NCI-H2107 (cell line): ENCODE results near the gene CCR3.
A peak's percentile ranks its signal among the peaks of the same experiment; 100 is the strongest.
"Not testable (repeated sequence)": the region's sequence is repeated elsewhere in the genome, so short reads cannot be mapped to it uniquely, and the experiment has no call there.

ENCODE experiments used
- DNase-seq: peaks from one replicate; lab custom pipeline; 2025; lab: John Stamatoyannopoulos, UW

CCR3 gene

DNA sequence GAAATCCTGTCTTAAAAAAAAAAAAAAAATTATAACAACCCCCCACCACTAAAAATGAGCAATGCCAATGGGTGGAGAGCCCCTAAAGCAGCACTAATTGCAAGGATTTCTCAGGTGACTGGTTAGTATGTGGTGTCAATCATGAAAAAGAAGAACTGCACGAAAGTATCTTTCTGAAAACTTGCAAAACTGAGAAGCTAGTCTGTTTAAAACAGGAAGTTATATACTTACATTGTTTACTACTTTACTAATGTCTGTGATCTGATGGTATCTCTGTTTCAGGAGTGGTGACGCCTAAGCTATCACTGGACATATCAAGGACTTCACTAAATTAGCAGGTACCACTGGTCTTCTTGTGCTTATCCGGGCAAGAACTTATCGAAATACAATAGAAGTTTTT, at the start of gene CCR3:
Gene CCR3 (plus strand): TSS at position 341 of the 400 bp plus-strand sequence. CDS start 22,699 bp downstream, outside the sequence.
- DNase-seq = no peak

DNA sequence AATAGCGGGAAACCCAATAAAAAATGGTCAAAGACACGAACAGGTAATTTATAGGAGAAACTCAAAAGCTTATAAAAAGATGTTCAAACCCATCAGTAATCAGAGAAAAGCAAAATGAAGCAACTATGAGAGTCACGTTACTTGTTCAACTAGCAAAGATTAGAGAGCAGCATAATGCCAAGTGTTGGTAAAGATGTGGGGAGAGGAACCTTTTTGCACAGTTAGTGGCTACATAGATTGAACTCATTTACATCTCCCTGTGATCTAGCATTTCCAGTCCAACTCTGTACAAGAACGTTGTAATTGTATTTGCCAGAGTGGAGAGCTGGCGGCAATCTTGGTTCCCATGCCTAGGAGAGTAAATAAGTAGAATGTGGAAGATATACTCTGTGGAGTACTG, 49.3 kb upstream of the CCR3 start:
- no peak for DNase-seq

GRCh38 chr3:46193436-46193835, 48.8 kb upstream of the CCR3 start:
- DNase-seq = no peak

DNA sequence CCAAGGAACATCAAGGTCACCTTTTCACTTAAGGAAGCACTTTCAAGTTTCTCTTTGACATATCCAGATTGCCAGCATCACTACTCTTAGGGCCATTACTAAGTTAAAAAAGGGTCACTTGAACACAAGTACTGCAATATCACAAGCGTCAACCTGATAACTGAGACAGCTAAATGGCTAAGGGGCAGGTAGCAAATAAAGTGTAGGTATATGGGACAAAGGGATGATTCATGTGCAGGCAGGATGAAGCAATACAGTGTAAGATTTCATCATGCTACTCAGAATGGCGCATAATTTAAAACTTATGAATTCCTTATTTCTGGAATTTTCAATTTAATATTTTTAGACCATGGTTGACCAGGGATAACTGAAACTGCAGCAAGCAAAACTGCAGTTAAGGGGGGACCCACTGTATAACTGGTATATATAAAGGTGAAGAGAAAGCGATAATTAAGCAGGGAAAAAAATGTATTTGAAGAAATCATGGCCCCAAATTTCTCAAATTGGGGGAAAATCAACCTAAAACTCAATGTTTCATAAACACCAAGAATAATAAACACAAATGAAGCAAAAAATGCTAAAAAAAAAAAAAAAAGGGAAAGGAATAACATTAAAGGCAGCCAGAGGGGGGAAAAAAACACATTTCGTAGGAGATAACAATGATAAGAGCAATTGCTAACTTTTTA, 47.2 kb upstream of the CCR3 start:
- no peak for DNase-seq

DNA sequence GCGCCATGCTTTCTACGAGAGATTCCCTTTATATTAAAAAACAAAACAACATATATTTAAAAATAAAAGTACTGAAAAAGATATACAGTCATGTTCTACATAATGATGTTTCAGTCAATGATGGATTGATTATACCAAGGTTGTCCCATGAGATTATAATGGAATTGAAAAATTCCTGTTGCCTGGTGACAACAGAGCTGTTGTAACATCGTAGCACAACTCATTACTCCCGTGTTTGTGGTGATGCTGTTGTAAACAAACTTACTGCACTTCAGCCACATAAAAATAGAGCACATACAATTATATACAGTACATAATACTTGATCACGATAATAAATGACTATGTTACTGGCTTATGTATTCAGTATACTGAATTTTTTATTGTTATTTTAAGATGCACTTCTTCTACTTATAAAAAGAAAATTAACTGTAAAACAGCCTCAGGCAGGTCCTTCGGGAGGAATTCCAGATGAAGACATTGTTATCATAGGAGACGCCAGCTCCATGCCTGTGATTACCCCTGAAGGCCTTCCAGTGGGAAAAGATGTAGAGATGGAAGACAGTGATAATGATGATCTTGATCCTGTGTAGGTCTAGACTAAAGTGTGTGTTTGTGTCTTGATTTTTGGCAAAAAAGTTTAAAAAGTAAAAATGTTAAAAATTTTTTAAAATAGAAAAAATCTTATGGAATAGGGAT, 45.9 kb upstream of the CCR3 start:
- no peak for DNase-seq

GRCh38 chr3:46200211-46200610, 42.0 kb upstream of the CCR3 start:
- DNase-seq = no peak

DNA sequence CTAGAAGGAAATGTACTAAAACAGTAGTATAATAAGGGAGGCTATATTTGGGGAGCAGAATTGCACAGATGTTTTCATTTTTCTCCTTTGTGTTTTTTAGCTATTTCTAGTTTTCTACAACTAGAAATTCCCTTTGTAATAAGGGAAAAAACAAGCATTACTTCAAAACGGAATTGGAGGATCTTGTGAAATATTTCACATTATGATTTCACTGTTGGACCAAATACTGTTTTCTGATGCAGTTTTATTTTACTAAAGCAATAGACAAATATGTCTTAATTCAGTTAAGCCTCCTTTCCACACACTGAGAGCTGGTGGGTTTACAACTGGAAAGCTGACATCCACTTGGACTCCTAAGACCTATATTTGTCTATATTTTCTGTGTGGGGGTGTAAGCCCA, 41.5 kb upstream of the CCR3 start:
- DNase-seq = no peak

- DNase-seq = no peak
Observed at GRCh38 chr3:46202535-46202934, 39.7 kb upstream of the CCR3 start.

- no peak for DNase-seq
Observed at GRCh38 chr3:46203681-46204080, 38.6 kb upstream of the CCR3 start.

DNA sequence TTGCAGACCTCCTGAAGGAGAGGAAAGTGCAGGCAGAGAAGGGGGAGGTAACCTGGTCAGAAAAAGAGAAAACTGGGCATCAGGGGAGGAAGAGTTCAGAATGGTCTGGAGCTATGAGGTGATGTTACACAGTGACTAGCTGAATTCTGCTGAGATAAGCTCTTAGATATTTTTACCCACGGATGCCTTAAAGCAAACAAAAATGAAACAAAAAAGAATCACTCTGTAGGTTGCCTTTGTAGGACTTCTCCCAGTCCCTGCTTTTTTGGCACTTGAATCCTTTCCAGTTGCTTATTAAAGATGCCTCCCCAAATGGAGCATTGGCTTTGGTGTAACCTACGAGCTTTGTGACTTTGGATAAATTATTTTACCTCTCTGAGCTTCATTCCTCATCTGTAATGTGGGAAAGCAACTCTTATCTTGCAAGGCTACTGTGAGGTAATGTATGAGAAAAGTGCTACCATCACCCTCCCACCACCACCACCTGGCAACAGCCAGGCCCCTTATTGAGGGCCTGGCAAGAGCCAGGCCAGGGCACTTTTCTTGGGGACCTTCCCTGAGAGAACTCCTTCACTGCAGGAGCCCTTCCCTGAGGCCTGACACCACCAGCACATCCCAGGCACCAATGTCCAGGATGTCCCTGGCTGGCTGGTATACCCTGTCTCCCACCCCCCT, 36.8 kb upstream of the CCR3 start:
- no peak for DNase-seq

- DNase-seq = no peak
Observed at GRCh38 chr3:46206282-46207015, 35.8 kb upstream of the CCR3 start.

- DNase-seq = not testable (repeated sequence)
Observed at GRCh38 chr3:46207514-46207913, 34.7 kb upstream of the CCR3 start.

- no peak for DNase-seq
Observed at GRCh38 chr3:46208167-46208704, 34.0 kb upstream of the CCR3 start, which contains the start of gene CCR1. TSS of gene CCR1 (minus strand) at chr3:46208313. CDS start at chr3:46204313, 4,000 bp downstream.

GRCh38 chr3:46209053-46209452, 33.2 kb upstream of the CCR3 start:
- DNase-seq = no peak

GRCh38 chr3:46209746-46210470, 32.4 kb upstream of the CCR3 start:
- DNase-seq = no peak

DNA sequence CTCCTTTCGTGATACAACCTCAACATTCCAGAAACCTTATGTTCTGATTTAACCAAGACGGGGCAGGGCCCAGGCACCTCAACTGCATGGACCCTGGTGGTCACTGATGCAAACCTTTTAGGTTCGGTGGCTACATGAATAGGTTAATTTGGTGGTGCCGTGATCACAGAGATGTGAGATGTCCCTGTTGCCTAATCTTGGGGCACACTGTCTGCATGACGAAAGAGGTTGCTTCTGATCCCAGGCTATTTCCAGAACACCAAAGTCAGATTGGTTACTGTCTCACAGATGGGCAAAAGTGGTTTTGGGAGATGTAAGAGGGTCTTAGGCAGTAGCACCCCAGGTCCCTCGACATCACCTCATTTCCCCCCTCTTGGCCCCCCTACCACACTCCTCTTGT, 30.2 kb upstream of the CCR3 start:
- DNase-seq = no peak

DNA sequence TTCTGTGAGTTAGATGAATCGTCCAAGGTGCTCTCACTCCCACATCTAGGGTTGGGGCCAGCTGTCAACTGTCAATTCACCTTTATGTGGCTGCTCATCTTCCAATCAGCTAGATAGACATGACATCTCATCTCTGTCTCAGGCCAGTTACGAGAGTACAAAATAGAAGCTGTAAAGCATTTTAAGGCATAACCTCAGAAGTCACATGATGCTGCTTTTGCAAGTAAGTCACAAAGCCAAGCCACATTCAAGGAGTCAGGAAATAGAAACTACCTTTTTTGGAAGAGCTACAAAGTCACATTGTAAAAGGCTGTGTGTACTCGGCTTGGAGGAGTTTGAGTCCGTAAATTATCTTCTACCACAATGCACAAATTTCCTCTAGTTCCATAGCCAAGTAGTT, 29.1 kb upstream of the CCR3 start:
- no peak for DNase-seq

DNA sequence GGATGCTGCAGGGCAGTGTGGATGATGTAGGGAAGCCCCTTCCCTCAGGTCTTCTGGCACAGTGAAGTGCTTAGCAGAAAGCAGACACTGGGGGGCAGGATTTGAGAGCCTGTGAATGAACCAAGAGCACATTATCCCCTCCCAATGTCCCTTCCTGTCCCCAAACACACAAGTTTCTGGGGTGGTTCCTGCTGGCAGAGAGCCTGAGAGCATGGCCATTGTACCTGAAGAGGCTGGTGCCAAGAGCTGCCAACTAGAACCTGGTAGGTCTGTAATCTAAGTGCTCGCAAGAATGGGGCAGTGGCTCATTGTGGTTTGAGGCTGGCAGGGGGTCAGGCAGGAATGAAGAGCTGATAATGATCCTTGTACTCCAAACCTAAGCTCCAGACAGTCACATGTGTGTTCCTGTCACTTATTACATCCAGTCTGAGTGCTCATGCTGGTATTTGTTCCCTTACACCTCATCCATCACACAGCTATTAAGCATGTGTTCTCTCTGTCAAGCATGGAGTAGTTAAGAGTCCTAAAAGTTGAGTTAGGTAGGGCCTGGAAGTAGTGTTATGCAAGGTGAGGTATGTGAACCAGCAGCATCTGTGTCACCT, 27.4 kb upstream of the CCR3 start:
- DNase-seq = peak; percentile 57

DNA sequence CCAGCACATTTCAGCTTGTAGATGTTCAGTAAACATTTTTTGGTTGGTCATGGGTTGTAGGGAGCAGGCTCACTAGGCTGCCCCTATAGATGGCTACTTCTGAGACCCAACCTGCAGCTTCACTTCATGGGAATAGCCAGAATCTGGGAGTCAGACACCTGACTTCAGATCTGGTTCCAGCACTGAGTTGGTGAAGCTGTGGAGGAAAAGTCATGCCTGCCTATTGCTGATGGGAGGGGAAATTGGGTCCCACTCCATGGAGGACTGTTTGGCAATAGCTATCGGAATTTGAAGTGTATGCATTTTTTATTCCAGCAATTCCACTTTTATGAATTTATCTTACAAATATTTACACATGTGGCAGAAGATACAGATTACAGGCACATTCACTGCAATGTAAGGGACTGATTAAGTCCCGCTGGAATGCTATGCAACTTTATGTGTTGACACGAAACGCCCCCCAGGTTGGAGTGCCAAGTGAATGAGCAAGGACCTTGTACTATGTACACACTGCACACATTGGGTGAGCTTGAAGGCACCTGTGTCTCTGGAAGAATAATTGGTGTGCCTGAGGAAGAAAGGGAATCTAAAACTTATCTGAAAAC, 26.3 kb upstream of the CCR3 start:
- no peak for DNase-seq

DNA sequence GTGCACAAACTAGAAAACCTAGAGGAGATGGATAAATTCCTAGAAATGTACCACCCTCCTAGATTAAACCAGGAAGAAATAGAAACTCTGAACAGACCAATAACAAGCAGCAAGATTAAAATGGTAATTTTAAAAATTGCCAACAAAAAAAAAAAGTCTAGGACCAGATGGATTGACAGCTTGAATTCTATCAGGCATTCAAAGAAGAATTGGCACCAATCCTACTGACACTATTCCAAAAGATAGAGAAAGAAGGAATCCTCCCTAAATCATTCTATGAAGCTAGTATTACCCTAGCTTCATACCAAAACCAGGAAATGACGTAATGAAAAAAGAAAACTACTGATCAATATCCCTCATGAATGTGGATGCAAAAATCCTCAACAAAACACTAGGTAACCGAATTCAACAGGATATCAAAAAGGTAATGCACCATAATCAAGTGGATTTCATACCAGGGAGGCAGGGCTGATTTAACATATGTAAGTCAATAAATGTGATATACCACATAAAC, 24.0 kb upstream of the CCR3 start:
- DNase-seq = no peak
